MCF 10A (cell line): Measurements from ENCODE around the gene SLC6A11. TPM values are rescaled to one million over a fixed set of nuclear protein-coding genes. Genes with fewer than 3 reads are reported as not detected.

Experiments
- BruUV-seq: library from RNA; stranded (reverse); fragments of 400-500 nt; replicated peaks from 2 replicates; lab custom pipeline; 2021; lab: Mats Ljungman, UMichigan
- CTCF ChIA-PET: fragments of 300-600 bp; sonication (Branson Sonifier 250); formaldehyde crosslinking; extraction: SDS; loops from one replicate; lab custom pipeline; 2021; ENCODE audit warnings: antibody characterized with exemption, inconsistent platforms; lab: Yijun Ruan, JAX
- POLR2A ChIA-PET: fragments of 300-600, 350-650 bp; sonication (Branson Sonifier 250); formaldehyde crosslinking; extraction: SDS; loops from one replicate; lab custom pipeline; 2020; ENCODE audit warnings: antibody characterized with exemption, inconsistent platforms; lab: Yijun Ruan, JAX
- DNase-seq: peaks from one replicate; pipeline ENCODE4 v3.0.0-alpha.2; 2018; ENCODE audit not compliant: unreplicated experiment
- H3K27ac Mint-ChIP-seq: one replicate; pipeline ENCODE4 v1.8.0; 2022; ENCODE audit warnings: mild to moderate bottlenecking, low read depth, mixed read lengths; ENCODE audit not compliant: unreplicated experiment
- H3K27me3 Mint-ChIP-seq: one replicate; pipeline ENCODE4 v1.8.0; 2022; ENCODE audit warnings: mixed read lengths; ENCODE audit not compliant: insufficient read depth, unreplicated experiment
- H3K36me3 Mint-ChIP-seq: one replicate; pipeline ENCODE4 v1.8.0; 2022; ENCODE audit warnings: mild to moderate bottlenecking, moderate library complexity, mixed read lengths; ENCODE audit not compliant: insufficient read depth, unreplicated experiment
- H3K4me1 Mint-ChIP-seq: one replicate; pipeline ENCODE4 v1.8.0; 2022; ENCODE audit warnings: mixed read lengths; ENCODE audit not compliant: insufficient read depth, unreplicated experiment
- H3K4me3 Mint-ChIP-seq: one replicate; pipeline ENCODE4 v1.8.0; 2022; ENCODE audit warnings: mild to moderate bottlenecking, moderate library complexity, mixed read lengths; ENCODE audit not compliant: unreplicated experiment
- H3K9me3 Mint-ChIP-seq: one replicate; pipeline ENCODE4 v1.8.0; 2022; ENCODE audit warnings: mixed read lengths; ENCODE audit not compliant: unreplicated experiment
- CTCF ChIP-seq: fragments of 200-600 bp; IDR thresholded peaks from one replicate; pipeline ENCODE4 v1.8.0; 2022; ENCODE audit warnings: antibody characterized with exemption, mild to moderate bottlenecking; ENCODE audit not compliant: unreplicated experiment
- intact Hi-C: fragments of 100-400 bp; cut with micrococcal nuclease; formaldehyde crosslinking; loops from 2 replicates; pipeline ENCODE4 v1.14.1; 2022
- total RNA-seq: library from RNA; stranded (reverse); gene quantifications from 2 replicates; pipeline ENCODE4 v1.2.3, GENCODE V29; 2022

SLC6A11 gene
- total RNA-seq, 1 experiment from 2014 or later: 1.4 TPM

DNA sequence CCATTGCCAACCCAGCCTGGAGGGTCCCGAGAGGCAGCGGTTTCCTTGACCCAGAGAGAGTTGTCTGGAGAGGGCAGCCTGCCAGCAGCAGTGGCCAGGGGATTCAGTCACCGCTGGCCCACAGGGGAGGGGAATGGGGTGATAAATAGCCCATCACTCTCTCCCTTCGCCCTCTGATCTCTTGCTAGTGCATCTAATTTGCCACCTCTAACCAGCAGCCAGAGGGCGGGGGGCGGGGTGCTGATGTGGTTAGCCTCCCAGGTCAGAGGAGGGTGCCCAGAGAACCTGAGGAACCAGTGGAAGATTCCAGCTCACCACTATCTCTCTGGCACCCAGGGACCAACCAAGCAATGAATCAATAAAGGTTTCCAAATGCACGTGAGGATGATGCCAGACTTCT is 35.1 kb upstream of the SLC6A11 start:
- no peak for TF ChIP-seq CTCF
- ChIA-PET CTCF (interaction anchor here (0.6 kb wide), 1 partner anchor 219 kb away, joined by 3 read pairs; no protein-coding TSS in a partner anchor), POLR2A (no interaction called here)
- H3K36me3 Mint-ChIP-seq: no peaks in the 10 kb centered on the region
- H3K9me3 Mint-ChIP-seq: no peaks in the 10 kb centered on the region
- peaks cover 11% of the 10 kb centered on the region for H3K27me3 Mint-ChIP-seq
- H3K4me3 Mint-ChIP-seq: no peak overlapping the region
- intact Hi-C loops: no loop called here
- peaks cover 11% of the 10 kb centered on the region for H3K4me1 Mint-ChIP-seq
- BruUV-seq: no TSS peak
- DNase-seq: no peak
- no peak overlapping the region for H3K27ac Mint-ChIP-seq

DNA sequence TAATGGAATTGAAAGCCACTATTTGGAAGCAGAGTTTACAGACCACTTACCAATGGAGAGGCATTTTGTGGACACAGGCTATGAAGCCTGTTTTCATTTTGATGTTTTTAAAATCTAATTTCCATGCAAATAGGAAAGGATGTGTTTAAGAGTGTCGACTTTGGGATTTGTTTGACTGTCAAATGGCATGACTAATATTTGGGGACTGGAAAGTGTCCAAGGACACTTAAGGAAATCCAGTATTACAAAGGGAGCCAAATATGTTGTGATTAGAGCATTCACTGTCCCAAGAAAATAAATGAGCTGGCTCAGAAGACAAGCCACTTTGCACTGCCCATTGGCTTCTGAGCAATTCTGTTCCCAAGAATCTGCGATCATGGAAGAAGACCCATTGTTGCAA is 34.0 kb upstream of the SLC6A11 start:
- Mint-ChIP-seq H3K4me1 (peaks cover 11% of the 10 kb centered on the region), H3K4me3 (no peak overlapping the region), H3K27me3 (peaks cover 20% of the 10 kb centered on the region), H3K9me3 (no peaks in the 10 kb centered on the region), H3K27ac (no peak overlapping the region), H3K36me3 (no peaks in the 10 kb centered on the region)
- intact Hi-C loops: no loop called here
- CTCF ChIA-PET: interaction anchor here (2.3 kb wide), 1 partner anchor 9 kb away, joined by 10 read pairs; no protein-coding TSS in a partner anchor
- POLR2A ChIA-PET: no interaction called here
- TF ChIP-seq CTCF: no peak
- no TSS peak for BruUV-seq
- no peak for DNase-seq

- intact Hi-C loops: loop anchor here (1.0 kb wide), 1 partner anchor 25 kb away; no protein-coding TSS in a partner anchor
- peak; percentile 51 for DNase-seq
- H3K27ac Mint-ChIP-seq: no peak overlapping the region
These were observed 32.4 kb upstream of the SLC6A11 start for GRCh38 chr3:10783360-10784351.

More at GRCh38 chr3:10783360-10784351, 32.4 kb upstream of the SLC6A11 start:
- Mint-ChIP-seq H3K4me3 (no peak overlapping the region), H3K36me3 (no peaks in the 10 kb centered on the region), H3K27me3 (peaks cover 37% of the 10 kb centered on the region), H3K9me3 (no peaks in the 10 kb centered on the region), H3K4me1 (peaks cover 11% of the 10 kb centered on the region)
- ChIA-PET POLR2A (no interaction called here), CTCF (interaction anchor here (0.7 to 2.3 kb wide), 11 partner anchors 8 to 549 kb away, joined by 3 to 10 read pairs (median 3); no protein-coding TSS in a partner anchor)
- peak; percentile 86 for TF ChIP-seq CTCF
- BruUV-seq: no TSS peak
